H4 (cell line): Measurements from ENCODE around the gene SEZ6. TPM values are rescaled to one million over a fixed set of nuclear protein-coding genes. Genes with fewer than 3 reads are reported as not detected.

ENCODE experiments used
- DNase-seq: peaks from one replicate; pipeline ENCODE4 v3.0.0-alpha.2; 2015; ENCODE audit warnings: low spot score
- total RNA-seq: library from RNA; depleted of rRNA; stranded (reverse); fragments of >200 nt; shearing (Covaris generic); gene quantifications from 2 replicates; pipeline ENCODE4 v1.2.3, GENCODE V29; 2014; rRNA removed

The SEZ6 gene
- total RNA-seq, 1 experiment from 2014 or later, result not detected

- DNase-seq, result no peak
These were observed 99.0 kb downstream of the SEZ6 start for GRCh38 chr17:28906706-28907438.

GRCh38 chr17:28906276-28906675, 99.6 kb downstream of the SEZ6 start:
- no peak for DNase-seq

Other genes starting within 250 kb of the SEZ6 start
- gene FAM222B, start 163.2 kb downstream of the SEZ6 start, total RNA-seq, result 3.6 and 4.1 TPM in 2 replicates
- 23.4 and 37.5 TPM in 2 replicates for gene ERAL1, start 151.0 kb downstream of the SEZ6 start, total RNA-seq
- 15.5 and 21.3 TPM in 2 replicates for gene FLOT2, start 108.3 kb downstream of the SEZ6 start, total RNA-seq
- 12.3 and 16.1 TPM in 2 replicates for gene DHRS13, start 103.0 kb downstream of the SEZ6 start, total RNA-seq
- gene PHF12, start 54.5 kb downstream of the SEZ6 start, total RNA-seq, result 11.3 and 20.3 TPM in 2 replicates
- 0.23 and 0.58 TPM in 2 replicates for gene PIPOX, start 37.1 kb upstream of the SEZ6 start, total RNA-seq
- 8.4 and 10.1 TPM in 2 replicates for gene MYO18A, start 174.4 kb upstream of the SEZ6 start, total RNA-seq
- not detected in 2 replicates for gene CRYBA1, start 240.8 kb upstream of the SEZ6 start, total RNA-seq